Measurements from ENCODE around the gene CCDC33. TPM values are rescaled to one million over a fixed set of nuclear protein-coding genes. Genes with fewer than 3 reads are reported as not detected.

The CCDC33 gene
- total RNA-seq, 1 experiment from 2014 or later = 0.77 TPM

DNA sequence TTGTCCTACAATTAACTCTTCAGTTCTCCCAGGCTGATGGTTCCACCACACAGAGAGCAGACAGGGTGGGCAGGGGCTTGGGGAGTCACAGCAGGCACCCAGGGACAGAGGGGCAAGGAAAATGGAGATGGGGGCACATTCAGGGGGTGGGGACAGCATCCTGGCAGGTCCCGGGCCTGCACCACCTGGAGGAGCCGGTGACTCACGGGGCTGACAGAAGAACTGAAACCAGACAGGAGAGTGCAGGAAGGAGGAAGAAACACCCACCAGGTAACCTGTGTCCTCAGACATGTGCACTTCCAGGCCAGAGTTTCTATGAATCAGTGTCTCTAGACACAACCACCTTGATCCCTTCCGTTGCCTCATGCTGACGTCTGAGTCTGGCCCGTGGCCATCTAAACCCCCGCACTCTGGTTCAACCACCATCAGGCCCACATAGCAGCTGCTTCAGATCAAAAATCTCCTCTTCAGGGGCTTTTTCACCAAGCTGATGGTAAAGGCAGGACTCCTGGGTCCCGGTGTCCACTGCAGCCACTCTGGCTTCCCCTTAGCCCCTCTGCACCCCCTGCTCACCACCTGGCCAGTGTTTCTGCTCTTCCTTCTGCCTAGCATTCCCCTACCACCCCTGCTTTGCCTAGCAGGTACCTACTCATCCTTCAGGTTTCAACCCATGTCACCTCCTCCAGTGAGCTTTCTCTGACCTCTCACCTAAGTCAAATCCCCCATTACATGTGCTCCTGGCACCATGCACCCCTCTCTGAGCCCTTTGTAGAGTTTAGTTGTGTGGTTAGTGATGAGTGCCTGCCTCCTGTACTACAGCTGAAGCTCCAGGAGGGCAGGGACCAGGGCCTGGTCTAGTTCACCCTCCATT lies 147.8 kb downstream of the CCDC33 start:
- Histone ChIP-seq H2AFZ (ENCODE audit: low read length) (no peak overlapping the region), H3K36me3 (ENCODE audit: low read depth, low read length) (no peaks in the 10 kb centered on the region), H3K27me3 (ENCODE audit: low read length) (no peaks in the 10 kb centered on the region), H3K4me1 (ENCODE audit: insufficient read depth, low read length) (peaks cover 62% of the 10 kb centered on the region), H3K9ac (ENCODE audit: low read length) (peak overlapping the region; percentile 82), H3K27ac (ENCODE audit: low read length) (peak overlapping the region; percentile 99), H3K4me3 (ENCODE audit: low read length) (no peak overlapping the region), H3K79me2 (ENCODE audit: low read length) (no peaks in the 10 kb centered on the region), H3K9me2 (replicated peaks; ENCODE audit: low read length) (no peaks in the 10 kb centered on the region), H3K4me2 (ENCODE audit: low read length) (peak overlapping the region; percentile 55), H3F3A (ENCODE audit: low read length, unreplicated experiment) (peaks cover 5% of the 10 kb centered on the region), H3K9me3 (ENCODE audit: low read length) (no peaks in the 10 kb centered on the region), H4K20me1 (ENCODE audit: low read length) (no peaks in the 10 kb centered on the region)
- intact Hi-C loops (cut with micrococcal nuclease) = loop anchor here (10.0 kb wide), 1 partner anchor 161 kb away; the partner anchor contains the start of gene ARID3B
- no peak for TF ChIP-seq EZH2 (IDR thresholded peaks at IDR 0.05; ENCODE audit: low read length, unreplicated experiment)
- TF ChIP-seq, protein P1, sequence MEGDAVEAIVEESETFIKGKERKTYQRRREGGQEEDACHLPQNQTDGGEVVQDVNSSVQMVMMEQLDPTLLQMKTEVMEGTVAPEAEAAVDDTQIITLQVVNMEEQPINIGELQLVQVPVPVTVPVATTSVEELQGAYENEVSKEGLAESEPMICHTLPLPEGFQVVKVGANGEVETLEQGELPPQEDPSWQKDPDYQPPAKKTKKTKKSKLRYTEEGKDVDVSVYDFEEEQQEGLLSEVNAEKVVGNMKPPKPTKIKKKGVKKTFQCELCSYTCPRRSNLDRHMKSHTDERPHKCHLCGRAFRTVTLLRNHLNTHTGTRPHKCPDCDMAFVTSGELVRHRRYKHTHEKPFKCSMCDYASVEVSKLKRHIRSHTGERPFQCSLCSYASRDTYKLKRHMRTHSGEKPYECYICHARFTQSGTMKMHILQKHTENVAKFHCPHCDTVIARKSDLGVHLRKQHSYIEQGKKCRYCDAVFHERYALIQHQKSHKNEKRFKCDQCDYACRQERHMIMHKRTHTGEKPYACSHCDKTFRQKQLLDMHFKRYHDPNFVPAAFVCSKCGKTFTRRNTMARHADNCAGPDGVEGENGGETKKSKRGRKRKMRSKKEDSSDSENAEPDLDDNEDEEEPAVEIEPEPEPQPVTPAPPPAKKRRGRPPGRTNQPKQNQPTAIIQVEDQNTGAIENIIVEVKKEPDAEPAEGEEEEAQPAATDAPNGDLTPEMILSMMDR (conservative IDR thresholded peaks at IDR 0.05; ENCODE audit: low read depth, low read length) = peak; percentile 26
- ChIA-PET POLR2A (ENCODE audit: unreplicated experiment) (no interaction called here), CTCF (interaction anchor here (0.6 kb wide), 1 partner anchor 77 kb away, joined by 3 read pairs; the partner anchor contains the start of gene UBL7)
- DNase-seq = peak; percentile 95
- BruUV-seq (replicated peaks) = no TSS peak
- peak; percentile 37 for ATAC-seq

DNA sequence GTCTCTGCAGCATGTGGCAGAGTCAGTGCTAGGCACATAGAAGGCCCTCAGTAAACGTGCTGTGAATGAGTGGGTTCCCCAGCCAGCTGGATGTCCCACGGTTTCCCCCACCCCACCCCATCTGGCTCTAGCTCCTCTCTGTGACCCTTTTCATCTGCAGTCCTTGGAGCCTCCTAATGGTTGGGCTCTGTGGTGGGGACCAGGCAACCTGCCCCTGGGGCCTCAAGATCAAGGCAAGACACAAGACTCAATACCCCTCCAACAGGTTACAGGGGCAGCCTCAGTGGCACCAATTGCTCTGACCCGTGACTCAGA lies 148.4 kb downstream of the CCDC33 start:
- intact Hi-C loops (cut with micrococcal nuclease) = loop anchor here (10.0 kb wide), 1 partner anchor 160 kb away; the partner anchor contains the start of gene ARID3B

More for the DNA sequence above, 148.4 kb downstream of the CCDC33 start:
- H3K36me3 ChIP-seq (ENCODE audit: low read depth, low read length) = no peaks in the 10 kb centered on the region
- BruUV-seq (replicated peaks) = no TSS peak
- ATAC-seq (no peak), DNase-seq (no peak)
- no peaks in the 10 kb centered on the region for H3K27me3 ChIP-seq (ENCODE audit: low read length)
- peaks cover 5% of the 10 kb centered on the region for H3F3A ChIP-seq (ENCODE audit: low read length, unreplicated experiment)
- no peaks in the 10 kb centered on the region for H3K9me3 ChIP-seq (ENCODE audit: low read length)
- peaks cover 58% of the 10 kb centered on the region for H3K4me1 ChIP-seq (ENCODE audit: insufficient read depth, low read length)
- H2AFZ ChIP-seq (ENCODE audit: low read length) = no peak overlapping the region
- H3K27ac ChIP-seq (ENCODE audit: low read length) = peak overlapping the region; percentile 99
- H3K9ac ChIP-seq (ENCODE audit: low read length) = peak overlapping the region; percentile 82
- H3K4me2 ChIP-seq (ENCODE audit: low read length) = peak overlapping the region; percentile 54
- H3K79me2 ChIP-seq (ENCODE audit: low read length) = no peaks in the 10 kb centered on the region
- ChIA-PET POLR2A (ENCODE audit: unreplicated experiment) (interaction anchor here (0.6 to 1.1 kb wide), 3 partner anchors 12 to 45 kb away, joined by 3 to 8 read pairs (median 3); no protein-coding TSS in a partner anchor), CTCF (interaction anchor here (0.9 kb wide), 1 partner anchor 53 kb away, joined by 5 read pairs; no protein-coding TSS in a partner anchor)
- no peaks in the 10 kb centered on the region for H4K20me1 ChIP-seq (ENCODE audit: low read length)
- H3K9me2 ChIP-seq (replicated peaks; ENCODE audit: low read length) = no peaks in the 10 kb centered on the region
- TF ChIP-seq EZH2phosphoT487 (IDR thresholded peaks at IDR 0.05; ENCODE audit: borderline replicate concordance, low read length) = no peak
- TF ChIP-seq EZH2 (IDR thresholded peaks at IDR 0.05; ENCODE audit: low read length, unreplicated experiment) = no peak
- TF ChIP-seq, protein P1 (conservative IDR thresholded peaks at IDR 0.05; ENCODE audit: low read depth, low read length) = no peak
- no peak overlapping the region for H3K4me3 ChIP-seq (ENCODE audit: low read length)

Data from PC-3 (cell line).